ENCODE data around the gene SNX14. TPM values are rescaled to one million over a fixed set of nuclear protein-coding genes. Genes with fewer than 3 reads are reported as not detected.

Gene SNX14
- total RNA-seq, 1 experiment from 2014 or later = 96.7 TPM

- Histone ChIP-seq H3K27ac (peak overlapping the region; percentile 44), H3K27me3 (replicated peaks) (no peaks in the 10 kb centered on the region), H3K9me3 (replicated peaks) (no peaks in the 10 kb centered on the region), H3K36me3 (no peaks in the 10 kb centered on the region), H3K4me3 (no peak overlapping the region), H3K4me1 (replicated peaks) (peaks cover 83% of the 10 kb centered on the region)
- DNase-seq (ENCODE audit: low read depth in 1 of 2, low spot score in 2 of 2) = no peak
Observed at GRCh38 chr6:85460154-85460920, 133.3 kb downstream of the SNX14 start.

- DNase-seq (ENCODE audit: low read depth in 1 of 2, low spot score in 2 of 2) = peak; percentile 59 to 85
- Histone ChIP-seq H3K4me3 (no peak overlapping the region), H3K27ac (peak overlapping the region; percentile 44), H3K9me3 (replicated peaks) (no peaks in the 10 kb centered on the region), H3K36me3 (no peaks in the 10 kb centered on the region), H3K27me3 (replicated peaks) (no peaks in the 10 kb centered on the region), H3K4me1 (replicated peaks) (peaks cover 73% of the 10 kb centered on the region)
Observed at GRCh38 chr6:85459224-85459901, 134.3 kb downstream of the SNX14 start.

- no peak for DNase-seq (ENCODE audit: low read depth in 1 of 2, low spot score in 2 of 2)
- peak overlapping the region; percentile 44 for H3K27ac ChIP-seq
- no peak overlapping the region for H3K4me3 ChIP-seq
- no peaks in the 10 kb centered on the region for H3K36me3 ChIP-seq
- peaks cover 69% of the 10 kb centered on the region for H3K4me1 ChIP-seq (replicated peaks)
- H3K27me3 ChIP-seq (replicated peaks) = no peaks in the 10 kb centered on the region
- no peaks in the 10 kb centered on the region for H3K9me3 ChIP-seq (replicated peaks)
Observed at GRCh38 chr6:85458782-85459181, 134.9 kb downstream of the SNX14 start.

DNA sequence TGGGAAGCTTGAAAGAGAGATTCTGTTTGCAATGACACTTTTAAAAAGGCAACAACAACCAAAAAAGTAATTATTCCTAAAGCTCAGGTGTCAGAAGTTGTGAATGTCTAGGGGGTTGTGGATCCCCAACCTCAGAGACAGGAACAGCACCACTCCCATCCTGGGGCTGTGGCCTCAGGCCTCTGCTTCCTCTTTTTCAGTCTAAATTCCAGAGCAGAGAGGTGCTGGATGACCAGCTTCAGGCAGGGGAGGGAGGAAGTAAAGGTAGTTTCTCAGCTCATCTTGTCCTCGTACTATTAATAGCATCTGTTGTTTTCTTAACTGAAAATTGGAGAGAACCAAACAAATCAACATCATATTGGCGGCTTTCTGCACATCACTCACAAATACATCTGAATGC is 135.5 kb downstream of the SNX14 start:
- H3K9me3 ChIP-seq (replicated peaks) = no peaks in the 10 kb centered on the region
- no peak for DNase-seq (ENCODE audit: low read depth in 1 of 2, low spot score in 2 of 2)
- H3K4me3 ChIP-seq = no peak overlapping the region
- H3K4me1 ChIP-seq (replicated peaks) = peaks cover 69% of the 10 kb centered on the region
- no peak overlapping the region for H3K27ac ChIP-seq
- H3K36me3 ChIP-seq = peaks cover under 1% of the 10 kb centered on the region
- no peaks in the 10 kb centered on the region for H3K27me3 ChIP-seq (replicated peaks)

DNA sequence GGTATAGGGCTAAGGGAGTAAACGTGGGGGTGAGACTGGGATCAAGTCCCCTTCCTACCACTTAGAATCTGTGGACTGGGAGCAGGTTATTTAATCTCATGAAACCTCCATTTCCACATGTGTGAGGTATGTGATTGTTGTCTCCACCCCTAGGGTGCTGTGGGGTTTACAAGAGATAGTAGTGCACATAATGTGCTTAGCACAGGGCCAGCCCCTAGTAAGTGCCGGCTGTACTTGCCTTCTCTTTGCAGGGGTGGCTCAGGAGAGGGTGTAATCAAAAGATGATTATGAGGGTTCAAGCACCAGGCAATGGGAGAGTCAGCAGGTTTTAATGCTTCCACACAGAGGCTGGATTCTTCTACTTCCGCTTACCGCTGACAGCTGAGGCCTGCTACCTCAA is 136.9 kb downstream of the SNX14 start:
- H3K9me3 ChIP-seq (replicated peaks) = no peaks in the 10 kb centered on the region
- DNase-seq (ENCODE audit: low read depth in 1 of 2, low spot score in 2 of 2) = no peak
- peaks cover 4% of the 10 kb centered on the region for H3K36me3 ChIP-seq
- H3K27ac ChIP-seq = no peak overlapping the region
- no peaks in the 10 kb centered on the region for H3K27me3 ChIP-seq (replicated peaks)
- H3K4me1 ChIP-seq (replicated peaks) = peaks cover 69% of the 10 kb centered on the region
- no peak overlapping the region for H3K4me3 ChIP-seq

Other genes starting within 250 kb of the SNX14 start
- gene NT5E, start 143.8 kb downstream of the SNX14 start, total RNA-seq (2014; rRNA removed; shearing (Covaris generic)) = 37.3 and 51.2 TPM in 2 replicates
- 76.0 and 93.4 TPM in 2 replicates for gene SYNCRIP, start 49.0 kb upstream of the SNX14 start, total RNA-seq (2014; rRNA removed; shearing (Covaris generic))